ENCODE data around the gene AMACR. TPM values are rescaled to one million over a fixed set of nuclear protein-coding genes. Genes with fewer than 3 reads are reported as not detected.

Gene AMACR
- total and polyA plus RNA-seq, 10 donors = 3.1 to 9.9 (median 8.9) TPM

GRCh38 chr5:34026089-34026761, 18.4 kb upstream of the AMACR start:
- Histone ChIP-seq H3K4me1 (peaks cover 0 to 9% (median 0%) of the 10 kb centered on the region in 6 donors), H3K9me3 (no peaks in the 10 kb centered on the region), H3K27me3 (replicated peaks in 1 of 7) (no peaks in the 10 kb centered on the region), H3K36me3 (peaks cover 0 to 50% (median 1%) of the 10 kb centered on the region in 6 donors), H3K4me3 (no peak overlapping the region), H3K27ac (no peak overlapping the region)
- WGBS, 5 donors = 88 to 97% (median 93%) methylated on average over 9 of the region's 9 CpGs
- intact Hi-C loops (cut with DNase I; ENCODE audit: low total_unique reads) = no loop called here
- no peak for TF ChIP-seq POLR2AphosphoS5 (IDR thresholded peaks at IDR 0.05)
- no peak for TF ChIP-seq POLR2A (IDR thresholded peaks at IDR 0.05)
- TF ChIP-seq, protein P1, sequence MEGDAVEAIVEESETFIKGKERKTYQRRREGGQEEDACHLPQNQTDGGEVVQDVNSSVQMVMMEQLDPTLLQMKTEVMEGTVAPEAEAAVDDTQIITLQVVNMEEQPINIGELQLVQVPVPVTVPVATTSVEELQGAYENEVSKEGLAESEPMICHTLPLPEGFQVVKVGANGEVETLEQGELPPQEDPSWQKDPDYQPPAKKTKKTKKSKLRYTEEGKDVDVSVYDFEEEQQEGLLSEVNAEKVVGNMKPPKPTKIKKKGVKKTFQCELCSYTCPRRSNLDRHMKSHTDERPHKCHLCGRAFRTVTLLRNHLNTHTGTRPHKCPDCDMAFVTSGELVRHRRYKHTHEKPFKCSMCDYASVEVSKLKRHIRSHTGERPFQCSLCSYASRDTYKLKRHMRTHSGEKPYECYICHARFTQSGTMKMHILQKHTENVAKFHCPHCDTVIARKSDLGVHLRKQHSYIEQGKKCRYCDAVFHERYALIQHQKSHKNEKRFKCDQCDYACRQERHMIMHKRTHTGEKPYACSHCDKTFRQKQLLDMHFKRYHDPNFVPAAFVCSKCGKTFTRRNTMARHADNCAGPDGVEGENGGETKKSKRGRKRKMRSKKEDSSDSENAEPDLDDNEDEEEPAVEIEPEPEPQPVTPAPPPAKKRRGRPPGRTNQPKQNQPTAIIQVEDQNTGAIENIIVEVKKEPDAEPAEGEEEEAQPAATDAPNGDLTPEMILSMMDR (IDR thresholded peaks at IDR 0.05 in 8 of 11, conservative IDR thresholded peaks at IDR 0.05 in 3 of 11) = no peak
- DNase-seq = no peak

GRCh38 chr5:34022121-34022705, 14.4 kb upstream of the AMACR start:
- TF ChIP-seq POLR2A (IDR thresholded peaks at IDR 0.05) = no peak
- TF ChIP-seq, protein P1 (IDR thresholded peaks at IDR 0.05 in 8 of 11, conservative IDR thresholded peaks at IDR 0.05 in 3 of 11) = no peak
- no peak for TF ChIP-seq POLR2AphosphoS5 (IDR thresholded peaks at IDR 0.05)
- H3K27me3 ChIP-seq (replicated peaks in 1 of 7) = no peaks in the 10 kb centered on the region
- DNase-seq = no peak
- H3K4me3 ChIP-seq = no peak overlapping the region
- H3K36me3 ChIP-seq = peaks cover 0 to 58% (median 1%) of the 10 kb centered on the region in 6 donors
- H3K4me1 ChIP-seq = peaks cover 0 to 9% (median 0%) of the 10 kb centered on the region in 6 donors
- H3K27ac ChIP-seq = peak overlapping the region in 2 of 8 donors; percentile 11 to 48
- intact Hi-C loops (cut with DNase I; ENCODE audit: low total_unique reads) = no loop called here
- 6 to 19% (median 14%) methylated on average over 2 of the region's 2 CpGs for WGBS, 5 donors
- H3K9me3 ChIP-seq = no peaks in the 10 kb centered on the region

- Histone ChIP-seq H3K27me3 (replicated peaks in 1 of 7) (no peaks in the 10 kb centered on the region), H3K4me1 (peaks cover 0 to 9% (median 0%) of the 10 kb centered on the region in 6 donors), H3K4me3 (no peak overlapping the region), H3K9me3 (no peaks in the 10 kb centered on the region), H3K27ac (no peak overlapping the region), H3K36me3 (peaks cover 0 to 56% (median 1%) of the 10 kb centered on the region in 6 donors)
- intact Hi-C loops (cut with DNase I; ENCODE audit: low total_unique reads) = no loop called here
- WGBS, 5 donors = 69 to 81% (median 76%) methylated on average over 2 of the region's 2 CpGs
- DNase-seq = no peak
- TF ChIP-seq, protein P1 (IDR thresholded peaks at IDR 0.05 in 8 of 11, conservative IDR thresholded peaks at IDR 0.05 in 3 of 11) = no peak
- TF ChIP-seq POLR2A (IDR thresholded peaks at IDR 0.05) (no peak), POLR2AphosphoS5 (IDR thresholded peaks at IDR 0.05) (no peak)
These were observed 13.5 kb upstream of the AMACR start for GRCh38 chr5:34021334-34021733.

- H3K4me3 ChIP-seq = no peak overlapping the region
- DNase-seq = no peak
- H3K27ac ChIP-seq = no peak overlapping the region
- H3K27me3 ChIP-seq (replicated peaks in 1 of 7) = no peaks in the 10 kb centered on the region
- no peaks in the 10 kb centered on the region for H3K9me3 ChIP-seq
- peaks cover 0 to 9% (median 0%) of the 10 kb centered on the region in 6 donors for H3K4me1 ChIP-seq
- no peak for TF ChIP-seq POLR2AphosphoS5 (IDR thresholded peaks at IDR 0.05)
- TF ChIP-seq, protein P1 (IDR thresholded peaks at IDR 0.05 in 8 of 11, conservative IDR thresholded peaks at IDR 0.05 in 3 of 11) = no peak
- no peak for TF ChIP-seq POLR2A (IDR thresholded peaks at IDR 0.05)
- 97 to 100% (median 100%) methylated on average over 1 of the region's 1 CpG for WGBS, 5 donors
- intact Hi-C loops (cut with DNase I; ENCODE audit: low total_unique reads) = no loop called here
- H3K36me3 ChIP-seq = peaks cover 0 to 52% (median 1%) of the 10 kb centered on the region in 6 donors
These were observed 12.9 kb upstream of the AMACR start for GRCh38 chr5:34020726-34021125.
